ENCODE results near the gene DDX17. TPM values are rescaled to one million over a fixed set of nuclear protein-coding genes. Genes with fewer than 3 reads are reported as not detected.
A peak's percentile ranks its signal among the peaks of the same experiment; 100 is the strongest.

DDX17 gene
- total RNA-seq, 1 donor from 2014 or later = 651 TPM

DNA sequence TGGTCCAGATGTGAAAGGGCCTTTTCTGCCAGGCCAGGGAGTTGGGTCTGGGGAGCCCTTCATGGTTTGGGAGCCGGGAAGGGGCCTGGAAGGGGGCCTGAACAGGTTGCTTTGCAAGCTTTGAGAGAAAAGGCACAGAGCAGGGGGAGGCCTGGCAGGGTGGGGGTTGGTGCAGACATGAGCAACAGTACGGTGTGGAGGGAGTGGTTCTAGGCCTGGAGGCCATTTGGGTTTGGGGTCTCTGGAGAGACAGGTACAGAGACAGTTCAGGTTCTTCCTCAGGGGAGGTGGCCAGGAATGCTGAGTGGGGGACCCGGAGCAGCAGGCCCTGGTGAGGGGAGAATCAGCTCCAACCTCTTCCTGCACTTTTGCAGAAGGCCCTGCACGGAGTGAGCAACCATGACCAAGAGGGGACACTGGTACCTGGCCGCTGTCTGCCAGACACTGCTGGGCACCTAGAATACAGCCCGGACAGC lies 36.8 kb downstream of the DDX17 start:
- Mint-ChIP-seq H3K4me1 (ENCODE audit: low read depth) (peaks cover 9% of the 10 kb centered on the region), H3K4me3 (ENCODE audit: low read depth) (no peak overlapping the region), H3K27ac (no peak overlapping the region), H3K36me3 (ENCODE audit: insufficient read depth) (no peaks in the 10 kb centered on the region), H3K27me3 (peaks cover 19% of the 10 kb centered on the region), H3K9me3 (ENCODE audit: low read depth) (no peaks in the 10 kb centered on the region)
- DNase-seq (ENCODE audit: low spot score, unreplicated experiment) = no peak
- TF ChIP-seq, protein P1, sequence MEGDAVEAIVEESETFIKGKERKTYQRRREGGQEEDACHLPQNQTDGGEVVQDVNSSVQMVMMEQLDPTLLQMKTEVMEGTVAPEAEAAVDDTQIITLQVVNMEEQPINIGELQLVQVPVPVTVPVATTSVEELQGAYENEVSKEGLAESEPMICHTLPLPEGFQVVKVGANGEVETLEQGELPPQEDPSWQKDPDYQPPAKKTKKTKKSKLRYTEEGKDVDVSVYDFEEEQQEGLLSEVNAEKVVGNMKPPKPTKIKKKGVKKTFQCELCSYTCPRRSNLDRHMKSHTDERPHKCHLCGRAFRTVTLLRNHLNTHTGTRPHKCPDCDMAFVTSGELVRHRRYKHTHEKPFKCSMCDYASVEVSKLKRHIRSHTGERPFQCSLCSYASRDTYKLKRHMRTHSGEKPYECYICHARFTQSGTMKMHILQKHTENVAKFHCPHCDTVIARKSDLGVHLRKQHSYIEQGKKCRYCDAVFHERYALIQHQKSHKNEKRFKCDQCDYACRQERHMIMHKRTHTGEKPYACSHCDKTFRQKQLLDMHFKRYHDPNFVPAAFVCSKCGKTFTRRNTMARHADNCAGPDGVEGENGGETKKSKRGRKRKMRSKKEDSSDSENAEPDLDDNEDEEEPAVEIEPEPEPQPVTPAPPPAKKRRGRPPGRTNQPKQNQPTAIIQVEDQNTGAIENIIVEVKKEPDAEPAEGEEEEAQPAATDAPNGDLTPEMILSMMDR (IDR thresholded peaks at IDR 0.05; ENCODE audit: unreplicated experiment) = no peak

DNA sequence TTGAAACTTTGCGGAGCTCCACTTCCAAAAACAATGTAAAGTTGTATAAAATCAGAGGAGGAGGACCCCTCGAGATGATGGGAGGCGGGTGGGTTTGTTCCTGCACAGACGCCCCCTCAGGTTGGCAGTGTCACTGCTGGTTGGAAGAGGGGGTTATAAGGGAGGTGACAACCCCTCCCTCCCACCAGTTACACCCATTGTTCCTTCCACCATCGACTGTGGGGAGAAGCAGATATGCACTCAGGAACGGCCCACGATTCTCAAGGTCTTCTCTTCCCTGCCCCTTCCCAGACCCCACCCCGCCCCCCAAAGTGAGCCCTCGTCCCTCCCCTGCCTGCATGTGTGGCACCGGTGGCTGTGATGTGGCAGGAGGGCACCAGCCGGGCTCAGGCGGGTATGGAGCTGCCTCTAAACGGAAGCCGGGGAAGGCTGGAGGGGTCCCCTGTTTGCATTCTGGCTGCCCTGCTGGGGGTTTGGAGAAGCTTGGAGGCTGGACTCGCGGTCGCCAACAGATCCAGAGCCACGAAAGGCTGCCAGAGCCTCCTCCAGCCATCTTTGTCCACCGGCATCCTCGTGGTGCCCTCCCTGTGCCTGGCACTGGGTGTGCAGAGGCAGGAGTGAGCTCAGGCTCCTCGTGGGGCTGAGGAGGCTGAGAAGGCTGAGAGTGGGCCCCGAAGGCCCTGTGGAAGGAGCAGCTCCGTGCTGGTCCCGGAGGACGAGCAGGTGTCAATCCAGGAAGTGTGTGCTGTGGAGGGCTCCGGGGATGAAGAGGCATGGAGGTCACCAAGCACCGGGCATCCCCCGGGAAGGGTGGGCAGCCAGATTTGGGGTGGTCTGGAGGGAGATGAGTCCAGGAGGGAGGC lies 37.4 kb downstream of the DDX17 start:
- H3K4me1 Mint-ChIP-seq (ENCODE audit: low read depth) = peaks cover 6% of the 10 kb centered on the region
- H3K4me3 Mint-ChIP-seq (ENCODE audit: low read depth) = peak overlapping the region; percentile 70
- no peak overlapping the region for H3K27ac Mint-ChIP-seq
- DNase-seq (ENCODE audit: low spot score, unreplicated experiment) = no peak
- TF ChIP-seq, protein P1 (IDR thresholded peaks at IDR 0.05; ENCODE audit: unreplicated experiment) = peak; percentile 51
- H3K9me3 Mint-ChIP-seq (ENCODE audit: low read depth) = no peaks in the 10 kb centered on the region
- peaks cover 19% of the 10 kb centered on the region for H3K27me3 Mint-ChIP-seq
- no peaks in the 10 kb centered on the region for H3K36me3 Mint-ChIP-seq (ENCODE audit: insufficient read depth)

DNA sequence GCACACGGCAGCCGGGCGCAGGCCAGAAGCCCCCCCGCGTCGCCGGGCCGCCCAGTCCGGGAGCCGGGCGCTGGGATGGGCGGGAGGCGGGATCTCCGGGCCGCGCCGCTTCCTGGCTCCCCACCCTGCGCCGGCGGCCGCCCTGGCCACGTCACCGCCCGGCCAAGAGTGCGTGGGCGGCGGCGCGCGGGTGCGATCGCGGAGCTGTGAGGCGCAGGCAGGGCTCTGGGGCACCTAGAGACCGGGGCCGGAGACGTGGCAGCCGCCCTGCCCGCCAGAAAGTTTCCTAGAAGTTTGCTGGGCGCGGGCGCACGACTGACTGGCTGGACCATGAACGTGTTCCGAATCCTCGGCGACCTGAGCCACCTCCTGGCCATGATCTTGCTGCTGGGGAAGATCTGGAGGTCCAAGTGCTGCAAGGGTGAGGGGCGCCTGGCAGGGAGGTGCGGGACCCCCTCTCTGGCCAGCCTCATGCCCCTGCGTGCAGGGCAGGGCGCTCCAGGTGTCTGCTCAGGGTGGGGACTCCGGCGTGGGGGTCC lies 38.1 kb downstream of the DDX17 start, which contains the start of gene KDELR3:
Gene KDELR3 (plus strand): TSS at position 193 of the 539 bp plus-strand sequence. CDS start 138 bp downstream, at position 331.
- H3K27me3 Mint-ChIP-seq = peaks cover 19% of the 10 kb centered on the region
- no peak for DNase-seq (ENCODE audit: low spot score, unreplicated experiment)
- H3K36me3 Mint-ChIP-seq (ENCODE audit: insufficient read depth) = no peaks in the 10 kb centered on the region
- peak within 1 kb of the TSS; percentile 69 for H3K27ac Mint-ChIP-seq
- peaks cover 13% of the 10 kb centered on the region for H3K4me1 Mint-ChIP-seq (ENCODE audit: low read depth)
- peak within 1 kb of the TSS; percentile 76 for H3K4me3 Mint-ChIP-seq (ENCODE audit: low read depth)
- TF ChIP-seq, protein P1 (IDR thresholded peaks at IDR 0.05; ENCODE audit: unreplicated experiment) = no peak
- no peaks in the 10 kb centered on the region for H3K9me3 Mint-ChIP-seq (ENCODE audit: low read depth)

DNA sequence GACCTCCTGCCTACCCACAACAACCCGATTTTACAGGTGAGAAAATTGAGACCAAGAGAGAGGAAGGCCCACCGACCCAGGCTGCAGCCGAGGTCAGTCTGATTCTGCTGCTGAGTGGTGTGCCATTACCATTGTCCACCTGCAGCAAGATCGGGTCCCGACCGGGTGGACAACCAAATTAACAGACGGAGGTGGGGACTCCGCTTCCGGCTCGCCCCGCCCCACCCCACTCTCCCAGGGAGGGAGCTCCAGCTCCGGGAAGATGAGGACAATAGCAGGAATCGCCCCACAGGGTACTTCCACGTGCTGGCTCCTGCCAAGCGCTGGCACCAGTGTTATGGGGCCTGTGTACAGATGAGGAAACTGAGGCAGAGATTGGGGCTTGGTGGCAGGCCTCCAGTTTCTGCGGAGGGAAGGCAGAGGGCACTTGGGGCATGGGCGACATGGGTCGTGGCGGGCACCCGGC lies 38.6 kb downstream of the DDX17 start:
- Mint-ChIP-seq H3K36me3 (ENCODE audit: insufficient read depth) (no peaks in the 10 kb centered on the region), H3K9me3 (ENCODE audit: low read depth) (no peaks in the 10 kb centered on the region), H3K27ac (peak overlapping the region; percentile 69), H3K4me1 (ENCODE audit: low read depth) (peaks cover 14% of the 10 kb centered on the region), H3K27me3 (peaks cover 19% of the 10 kb centered on the region), H3K4me3 (ENCODE audit: low read depth) (peak overlapping the region; percentile 76)
- TF ChIP-seq, protein P1 (IDR thresholded peaks at IDR 0.05; ENCODE audit: unreplicated experiment) = no peak
- DNase-seq (ENCODE audit: low spot score, unreplicated experiment) = no peak

DNA sequence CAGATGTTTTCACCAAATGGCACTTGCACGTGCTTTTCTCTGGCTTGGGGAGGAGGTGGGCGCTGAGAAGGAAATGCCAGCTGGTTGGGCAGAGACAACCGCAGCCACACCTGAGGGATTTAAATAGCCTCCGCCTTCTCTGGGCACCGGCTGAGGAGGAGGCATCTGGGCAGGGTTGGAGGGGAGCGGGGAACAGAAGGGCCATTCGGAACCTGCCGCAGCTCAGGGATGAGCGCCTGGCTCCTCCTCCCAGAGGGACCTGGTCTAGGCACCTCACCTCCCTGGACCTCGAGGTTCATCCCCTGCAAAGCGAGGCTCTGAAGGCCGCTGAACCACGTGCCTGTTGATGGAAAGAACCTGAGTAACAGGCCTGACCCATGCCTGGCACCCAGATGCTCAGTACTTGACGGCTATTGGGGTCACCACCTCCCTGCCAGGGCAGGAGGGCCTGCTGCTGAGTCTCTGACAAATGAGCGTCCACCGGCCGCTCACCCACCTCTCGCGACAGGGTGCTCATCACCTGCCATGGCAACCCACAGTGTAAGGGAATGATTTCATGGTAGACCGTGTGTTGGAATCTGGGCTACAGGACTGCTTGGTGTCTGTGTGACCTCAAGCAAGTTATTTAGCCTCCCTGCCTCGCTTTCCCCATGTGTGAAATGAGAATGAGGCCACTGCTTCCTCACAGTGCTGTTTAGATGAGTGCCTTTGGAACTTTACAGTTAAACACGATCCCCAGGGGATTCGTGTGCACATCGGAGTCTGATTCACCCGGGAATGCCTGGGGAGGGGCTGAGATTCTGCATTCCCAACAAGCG lies 40.2 kb downstream of the DDX17 start:
- no peaks in the 10 kb centered on the region for H3K9me3 Mint-ChIP-seq (ENCODE audit: low read depth)
- DNase-seq (ENCODE audit: low spot score, unreplicated experiment) = no peak
- no peak overlapping the region for H3K4me3 Mint-ChIP-seq (ENCODE audit: low read depth)
- no peak overlapping the region for H3K27ac Mint-ChIP-seq
- TF ChIP-seq, protein P1 (IDR thresholded peaks at IDR 0.05; ENCODE audit: unreplicated experiment) = no peak
- no peaks in the 10 kb centered on the region for H3K36me3 Mint-ChIP-seq (ENCODE audit: insufficient read depth)
- H3K4me1 Mint-ChIP-seq (ENCODE audit: low read depth) = peaks cover 16% of the 10 kb centered on the region
- H3K27me3 Mint-ChIP-seq = peaks cover 25% of the 10 kb centered on the region
